GM12878 (cell line): ENCODE measurements around the gene TANK. TPM values are rescaled to one million over a fixed set of nuclear protein-coding genes. Genes with fewer than 3 reads are reported as not detected.

ENCODE experiments used
- ATAC-seq: fragments of 200-7000 bp; cut with Tn5 transposase; 3 replicates; pipeline ENCODE4 v1.9.1; 2020; ENCODE audit warnings: mild to moderate bottlenecking, moderate library complexity
- BruUV-seq: library from RNA; stranded (reverse); fragments of 400-500 nt; replicated peaks from 2 replicates; lab custom pipeline; 2021; lab: Mats Ljungman, UMichigan
- CTCF ChIA-PET: fragments of 300-600 bp; sonication (Branson Sonifier 250); formaldehyde crosslinking; extraction: SDS; loops from one replicate; lab custom pipeline; 2021; ENCODE audit warnings: inconsistent platforms; lab: Yijun Ruan, JAX
- POLR2A ChIA-PET: fragments of 350-600 bp; formaldehyde crosslinking; extraction: SDS; loops from one replicate; lab custom pipeline; 2021; ENCODE audit warnings: inconsistent platforms; lab: Charles Lee
- RAD21 ChIA-PET: fragments of 300-600 bp; sonication (Branson Sonifier 250); formaldehyde crosslinking; loops from one replicate; lab custom pipeline; 2023; ENCODE audit warnings: antibody characterized with exemption; ENCODE audit not compliant: unreplicated experiment; lab: Charles Lee
- SMC1A ChIA-PET: fragments of 300-600 bp; sonication (Branson Sonifier 250); formaldehyde crosslinking; loops from one replicate; lab custom pipeline; 2023; ENCODE audit not compliant: unreplicated experiment, uncharacterized antibody; lab: Charles Lee
- DNase-seq: peaks from one replicate; pipeline ENCODE4 v3.0.0-alpha.2; 2011; ENCODE audit warnings: low read depth, low spot score
- FAIRE-seq: peaks from 3 replicates; lab custom pipeline; 2011; peaks lifted over from hg19 to GRCh38; lab: Jason Lieb, UNC
- H2AFZ ChIP-seq: 2 replicates; pipeline ENCODE4 v1.6.0; 2011; ENCODE audit warnings: low read depth, low read length, control low read depth; ENCODE audit not compliant: control insufficient read depth
- H3K27ac ChIP-seq: 2 replicates; pipeline ENCODE4 v1.5.1; 2011; ENCODE audit warnings: control low read depth; ENCODE audit not compliant: control insufficient read depth, insufficient read depth
- H3K27me3 ChIP-seq, 2 experiments: replicated peaks in 1 of 2; 2 replicates each; pipeline versions ENCODE4 v1.6.0 to v1.6.1; 2011; ENCODE audit warnings: low read length in 1 of 2; ENCODE audit not compliant: control insufficient read depth in 2 of 2, insufficient read depth in 2 of 2
- H3K36me3 ChIP-seq, 2 experiments: 2 replicates each; pipeline ENCODE4 v1.5.1; 2011; ENCODE audit warnings: low read length in 1 of 2; ENCODE audit not compliant: control insufficient read depth in 2 of 2, insufficient read depth in 2 of 2
- H3K4me1 ChIP-seq: 2 replicates; pipeline ENCODE4 v1.6.1; 2011; ENCODE audit warnings: mild to moderate bottlenecking, low read length, moderate library complexity, mixed read lengths; ENCODE audit not compliant: control insufficient read depth, insufficient read depth
- H3K4me2 ChIP-seq: 2 replicates; pipeline ENCODE4 v1.6.0; 2011; ENCODE audit warnings: control low read depth; ENCODE audit not compliant: control insufficient read depth, insufficient read depth
- H3K4me3 ChIP-seq: fragments of 200-600 bp; sonication (generic); 2 replicates; pipeline ENCODE4 v1.5.1; 2016
- H3K79me2 ChIP-seq: 2 replicates; pipeline ENCODE4 v1.6.0; 2011; ENCODE audit warnings: low read length; ENCODE audit not compliant: control insufficient read depth, insufficient read depth
- H3K9ac ChIP-seq: 2 replicates; pipeline ENCODE4 v1.8.0; 2011; ENCODE audit warnings: low read length, control low read depth, mixed read lengths; ENCODE audit not compliant: control insufficient read depth, insufficient read depth
- H3K9me3 ChIP-seq: replicated peaks from 3 replicates; pipeline ENCODE4 v1.5.1; 2011; ENCODE audit warnings: mild to moderate bottlenecking, low read length; ENCODE audit not compliant: control insufficient read depth, insufficient read depth
- H4K20me1 ChIP-seq: 2 replicates; pipeline ENCODE4 v1.6.0; 2011; ENCODE audit not compliant: control insufficient read depth, insufficient read depth
- BCL11A ChIP-seq: IDR thresholded peaks from 2 replicates; pipeline ENCODE4 v1.6.1; 2011; ENCODE audit warnings: low read depth, low read length
- BMI1 ChIP-seq: fragments of 450-650 bp; IDR thresholded peaks from 2 replicates; pipeline ENCODE4 v1.6.1; 2016; ENCODE audit warnings: mild to moderate bottlenecking, moderate library complexity, borderline replicate concordance
- CEBPB ChIP-seq, 2 experiments: fragments of 150-350 bp in 1 of 2; IDR thresholded peaks; 2 replicates each; pipeline ENCODE4 v1.6.1; 2012 to 2014; ENCODE audit warnings: low read depth in 2 of 2, low read length in 2 of 2, borderline replicate concordance in 1 of 2, inconsistent platforms in 1 of 2
- HDGF ChIP-seq: fragments of 450-650 bp; IDR thresholded peaks from 2 replicates; pipeline ENCODE4 v1.6.1; 2016; ENCODE audit warnings: antibody characterized with exemption
- IRF5 ChIP-seq: fragments of 450-650 bp; IDR thresholded peaks from 2 replicates; pipeline ENCODE4 v1.6.1; 2017; ENCODE audit warnings: borderline replicate concordance
- MTA2 ChIP-seq: fragments of 450-650 bp; IDR thresholded peaks from 2 replicates; pipeline ENCODE4 v1.6.1; 2016; ENCODE audit warnings: low read depth, mild to moderate bottlenecking, moderate library complexity
- MYB ChIP-seq: fragments of 150-350 bp; IDR thresholded peaks from 2 replicates; pipeline ENCODE4 v1.6.1; 2014; ENCODE audit warnings: mild to moderate bottlenecking, low read depth, low read length, borderline replicate concordance
- RFX5 ChIP-seq: IDR thresholded peaks from 2 replicates; pipeline ENCODE4 v1.6.1; 2011; ENCODE audit warnings: low read depth, low read length, improper control_type of control experiment
- SMAD5 ChIP-seq: IDR thresholded peaks from 2 replicates; pipeline ENCODE4 v1.6.1; 2016; ENCODE audit warnings: antibody characterized with exemption, low read depth
- ZNF274 ChIP-seq: IDR thresholded peaks from one replicate; pipeline ENCODE4 v1.8.0; 2011; ENCODE audit not compliant: insufficient read length, insufficient read depth
- WGBS: methylation state at CpG from one replicate; pipeline ENCODE4 v1.1.6; 2016; ENCODE audit warnings: low lambda C conversion rate; ENCODE audit not compliant: insufficient replicate concordance, insufficient coverage; ENCODE audit errors: missing lambda C conversion rate; 5-methylcytosine and 5-hydroxymethylcytosine counted together
- in situ Hi-C: fragments of 300-500 bp; cut with MboI; formaldehyde crosslinking; loops from 9 replicates; pipeline ENCODE4 v1.14.3; 2018; ENCODE audit warnings: mixed read lengths
- intact Hi-C: fragments of 100-400 bp; cut with micrococcal nuclease; formaldehyde crosslinking; loops from one replicate; pipeline ENCODE4 v1.14.2; 2022; ENCODE audit not compliant: unreplicated experiment
- polyA plus RNA-seq, 11 experiments: library from polyadenylated mRNA; depleted of rRNA in 4 of 11; unstranded in 6 of 11; stranded (reverse) in 5 of 11; fragments of >200 nt; fragmentation: Nextera tagmentation in 4 of 11; fragmentation: Illumina TruSeq in 1 of 11; extraction: Ambion mirVana in 4 of 11; extraction: Trizol in 1 of 11; gene quantifications; 1 replicate in 1 of 11; 2 replicates in 10 of 11; pipeline versions ENCODE4 v1.2.1 to v1.2.3, GENCODE V29; 2011 to 2016; ENCODE audit warnings: inconsistent platforms in 2 of 11, missing spikeins in 2 of 11, low read depth in 1 of 11
- total RNA-seq, 4 experiments: library from RNA; depleted of rRNA in 3 of 4; stranded (reverse); fragments of >200 nt in 3 of 4; fragmentation: Illumina TruSeq in 1 of 4; extraction: Trizol in 1 of 4; gene quantifications; 2 replicates each; pipeline versions ENCODE4 v1.2.1 to v1.2.3, GENCODE V29; 2013 to 2021
- TF ChIP-seq, protein P1 (sequence below): IDR thresholded peaks from 2 replicates; pipeline ENCODE4 v1.6.1; 2012; ENCODE audit warnings: low read depth, low read length, improper control_type of control experiment
- TF ChIP-seq, protein P2 (sequence below): fragments of 450-650 bp; formaldehyde crosslinking; IDR thresholded peaks from 2 replicates; pipeline ENCODE4 v1.5.0; 2022; ENCODE audit warnings: mild to moderate bottlenecking, missing genetic modification characterization

Gene TANK
- total and polyA plus RNA-seq, 10 of the 15 experiments (the other 5 are each of a cell fraction or from before 2014, with no cell fraction given): 48.6 to 127 (median 103) TPM

DNA sequence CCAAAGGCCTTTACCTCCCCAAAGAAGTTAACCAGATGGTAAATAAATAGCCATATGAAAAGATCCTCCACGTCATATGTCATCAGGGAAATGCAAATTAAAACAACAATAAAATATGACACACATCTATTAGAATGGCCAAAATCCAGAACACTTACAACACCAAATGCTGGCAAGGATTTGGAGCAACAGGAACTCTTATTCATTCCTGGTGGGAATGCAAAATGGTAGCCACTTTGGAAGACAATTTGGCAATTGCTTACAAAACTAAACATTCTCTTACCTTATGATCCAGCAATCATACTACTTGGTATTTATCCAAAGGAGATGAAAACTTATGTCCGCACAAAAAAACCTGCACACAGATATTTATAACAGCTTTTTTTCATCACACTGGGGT is 1.3 kb upstream of the TANK start:
- Histone ChIP-seq H3K27me3 (no peaks in the 10 kb centered on the region), H3K27ac (no peak overlapping the region), H3K79me2 (peaks cover 88% of the 10 kb centered on the region), H3K4me2 (no peak overlapping the region), H3K4me3 (no peak overlapping the region), H3K36me3 (peaks cover 1 to 11% of the 10 kb centered on the region in 2 experiments; a peak in 3 of 4 replicates), H4K20me1 (no peaks in the 10 kb centered on the region), H3K4me1 (peaks cover 11% of the 10 kb centered on the region), H2AFZ (no peak overlapping the region), H3K9ac (no peak overlapping the region), H3K9me3 (peaks cover 8% of the 10 kb centered on the region; the same call in 2 of the 3 replicates)
- ATAC-seq (no peak), DNase-seq (no peak), FAIRE-seq (no peak)
- POLR2A ChIA-PET: interaction anchor here (1.0 kb wide), 1 partner anchor 21 kb away, joined by 3 read pairs; no protein-coding TSS in a partner anchor
- RAD21 ChIA-PET: no interaction called here
- 98% methylated on average over 2 of the region's 2 CpGs for WGBS
- CTCF ChIA-PET: no interaction called here
- SMC1A ChIA-PET: no interaction called here
- in situ Hi-C loops (no loop called here), intact Hi-C loops (no loop called here)
- TF ChIP-seq BMI1 (no peak), MTA2 (no peak), HDGF (no peak), CEBPB (IDR thresholded peaks at IDR 0.05; ENCODE audit: borderline replicate concordance in 1 of 2, low read depth in 2 of 2, low read length in 2 of 2) (no peak), ZNF274 (no peak), BCL11A (no peak), MYB (no peak), SMAD5 (no peak), IRF5 (no peak), RFX5 (no peak)
- TF ChIP-seq, protein P1, sequence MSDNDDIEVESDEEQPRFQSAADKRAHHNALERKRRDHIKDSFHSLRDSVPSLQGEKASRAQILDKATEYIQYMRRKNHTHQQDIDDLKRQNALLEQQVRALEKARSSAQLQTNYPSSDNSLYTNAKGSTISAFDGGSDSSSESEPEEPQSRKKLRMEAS: no peak
- TF ChIP-seq, protein P2, sequence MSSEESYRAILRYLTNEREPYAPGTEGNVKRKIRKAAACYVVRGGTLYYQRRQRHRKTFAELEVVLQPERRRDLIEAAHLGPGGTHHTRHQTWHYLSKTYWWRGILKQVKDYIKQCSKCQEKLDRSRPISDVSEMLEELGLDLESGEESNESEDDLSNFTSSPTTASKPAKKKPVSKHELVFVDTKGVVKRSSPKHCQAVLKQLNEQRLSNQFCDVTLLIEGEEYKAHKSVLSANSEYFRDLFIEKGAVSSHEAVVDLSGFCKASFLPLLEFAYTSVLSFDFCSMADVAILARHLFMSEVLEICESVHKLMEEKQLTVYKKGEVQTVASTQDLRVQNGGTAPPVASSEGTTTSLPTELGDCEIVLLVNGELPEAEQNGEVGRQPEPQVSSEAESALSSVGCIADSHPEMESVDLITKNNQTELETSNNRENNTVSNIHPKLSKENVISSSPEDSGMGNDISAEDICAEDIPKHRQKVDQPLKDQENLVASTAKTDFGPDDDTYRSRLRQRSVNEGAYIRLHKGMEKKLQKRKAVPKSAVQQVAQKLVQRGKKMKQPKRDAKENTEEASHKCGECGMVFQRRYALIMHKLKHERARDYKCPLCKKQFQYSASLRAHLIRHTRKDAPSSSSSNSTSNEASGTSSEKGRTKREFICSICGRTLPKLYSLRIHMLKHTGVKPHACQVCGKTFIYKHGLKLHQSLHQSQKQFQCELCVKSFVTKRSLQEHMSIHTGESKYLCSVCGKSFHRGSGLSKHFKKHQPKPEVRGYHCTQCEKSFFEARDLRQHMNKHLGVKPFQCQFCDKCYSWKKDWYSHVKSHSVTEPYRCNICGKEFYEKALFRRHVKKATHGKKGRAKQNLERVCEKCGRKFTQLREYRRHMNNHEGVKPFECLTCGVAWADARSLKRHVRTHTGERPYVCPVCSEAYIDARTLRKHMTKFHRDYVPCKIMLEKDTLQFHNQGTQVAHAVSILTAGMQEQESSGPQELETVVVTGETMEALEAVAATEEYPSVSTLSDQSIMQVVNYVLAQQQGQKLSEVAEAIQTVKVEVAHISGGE (CRISPR knock-in tag): no peak
- no TSS peak for BruUV-seq
